Lower leg skin (tissue), 3 donors: ENCODE results near the gene UVSSA.

Source experiments
- CTCF ChIP-seq, 3 donors: fragments of 450-650 bp; IDR thresholded peaks; one replicate each; pipeline ENCODE4 v1.5.1; 2016; ENCODE audit warnings: antibody characterized with exemption in 3 of 3, mild to moderate bottlenecking in 3 of 3, moderate library complexity in 2 of 3
- POLR2A ChIP-seq, 2 donors: fragments of 450-650 bp; IDR thresholded peaks; one replicate each; pipeline ENCODE4 v1.6.1; 2016 to 2017; ENCODE audit warnings: antibody characterized with exemption in 2 of 2, mild to moderate bottlenecking in 1 of 2, moderate library complexity in 1 of 2

DNA sequence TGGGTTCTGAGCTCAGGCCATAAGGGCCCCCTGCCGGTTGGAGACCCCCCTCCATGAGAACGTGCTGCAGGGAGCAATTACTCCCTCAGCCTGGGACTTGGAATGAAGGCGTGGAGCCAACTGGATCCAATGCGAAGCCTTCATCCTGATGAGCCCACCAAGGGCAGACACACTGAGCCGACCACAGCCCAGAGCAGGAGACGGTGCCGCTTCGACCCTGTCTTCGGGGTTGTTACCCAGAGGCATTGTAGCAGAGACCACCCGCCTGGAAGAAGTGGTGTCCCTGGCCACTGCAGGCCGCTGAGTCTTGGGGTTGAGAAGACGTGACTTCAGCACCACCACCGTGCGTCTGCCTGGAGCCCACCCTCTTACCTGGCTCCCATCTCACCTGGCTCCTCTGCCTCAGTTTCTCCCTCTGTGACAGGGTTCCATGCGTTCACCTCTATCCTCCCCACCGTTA lies 66.2 kb downstream of the UVSSA start:
- TF ChIP-seq CTCF (IDR thresholded peaks at IDR 0.05) (no peak), POLR2A (IDR thresholded peaks at IDR 0.05) (no peak)
